HepG2 (cell line): Measurements from ENCODE around the gene TAS2R4. TPM values are rescaled to one million over a fixed set of nuclear protein-coding genes. Genes with fewer than 3 reads are reported as not detected.

Experiments
- JUND ChIP-seq: sonication (generic); formaldehyde crosslinking; IDR thresholded peaks from 2 replicates; pipeline ENCODE4 v1.8.0; 2022; ENCODE audit warnings: mild to moderate bottlenecking, missing genetic modification reagents
- MTA1 ChIP-seq: sonication (generic); formaldehyde crosslinking; IDR thresholded peaks from 2 replicates; pipeline ENCODE4 v1.4.0; 2020; ENCODE audit warnings: missing genetic modification reagents, mild to moderate bottlenecking, borderline replicate concordance
- MZF1 ChIP-seq: sonication (generic); formaldehyde crosslinking; IDR thresholded peaks from 2 replicates; pipeline ENCODE4 v1.8.1; 2023; ENCODE audit warnings: mild to moderate bottlenecking, missing genetic modification reagents, borderline replicate concordance
- NPAS2 ChIP-seq: sonication (generic); formaldehyde crosslinking; IDR thresholded peaks from 2 replicates; pipeline ENCODE4 v1.8.0; 2022; ENCODE audit warnings: mild to moderate bottlenecking, missing genetic modification reagents, borderline replicate concordance
- PCBP2 ChIP-seq: fragments of 200-400 bp; formaldehyde crosslinking; optimal IDR thresholded peaks from 2 replicates; pipeline ENCODE3; 2018; ENCODE audit warnings: low read length, low read depth; ENCODE audit not compliant: poor library complexity, severe bottlenecking
- PHB2 ChIP-seq: fragments of 450-650 bp; IDR thresholded peaks from 2 replicates; pipeline ENCODE4 v1.6.1; 2018; ENCODE audit not compliant: partially characterized antibody
- POLR2G ChIP-seq: fragments of 200-400 bp; formaldehyde crosslinking; IDR thresholded peaks from 2 replicates; pipeline ENCODE4 v1.6.1; 2018; ENCODE audit warnings: mild to moderate bottlenecking, low read depth, low read length, moderate library complexity
- RAD21 ChIP-seq: fragments of 450-650 bp; formaldehyde crosslinking; IDR thresholded peaks from 2 replicates; pipeline ENCODE4 v1.5.0; 2020; ENCODE audit warnings: mild to moderate bottlenecking
- SETDB1 ChIP-seq: sonication (generic); formaldehyde crosslinking; IDR thresholded peaks from 2 replicates; pipeline ENCODE4 v1.5.1; 2020; ENCODE audit warnings: missing genetic modification reagents, mild to moderate bottlenecking, borderline replicate concordance
- ZNF20 ChIP-seq: sonication (generic); formaldehyde crosslinking; IDR thresholded peaks from 2 replicates; pipeline ENCODE4 v1.4.0; 2020; ENCODE audit warnings: mild to moderate bottlenecking, moderate library complexity, missing genetic modification reagents
- ZNF282 ChIP-seq: fragments of 450-650 bp; IDR thresholded peaks from 2 replicates; pipeline ENCODE4 v1.6.1; 2018; ENCODE audit not compliant: partially characterized antibody
- ZNF317 ChIP-seq: sonication (generic); formaldehyde crosslinking; IDR thresholded peaks from 2 replicates; pipeline ENCODE4 v1.5.0; 2020; ENCODE audit warnings: mild to moderate bottlenecking, missing genetic modification reagents
- ZNF333 ChIP-seq: sonication (generic); formaldehyde crosslinking; IDR thresholded peaks from 2 replicates; pipeline ENCODE4 v1.4.0; 2020; ENCODE audit warnings: mild to moderate bottlenecking, missing genetic modification reagents, borderline replicate concordance
- ZNF460 ChIP-seq: sonication (generic); formaldehyde crosslinking; IDR thresholded peaks from 2 replicates; pipeline ENCODE4 v1.5.1; 2020; ENCODE audit warnings: missing genetic modification reagents, mild to moderate bottlenecking, borderline replicate concordance
- ZNF605 ChIP-seq: sonication (generic); formaldehyde crosslinking; IDR thresholded peaks from 2 replicates; pipeline ENCODE4 v1.8.0; 2022; ENCODE audit warnings: mild to moderate bottlenecking, missing genetic modification reagents
- polyA plus RNA-seq, 8 experiments: library from polyadenylated mRNA; depleted of rRNA in 3 of 8; stranded (reverse) in 7 of 8; unstranded in 1 of 8; fragments of >200 nt; fragmentation: Illumina TruSeq in 4 of 8; extraction: Trizol in 4 of 8; gene quantifications; 2 replicates each; pipeline versions ENCODE4 v1.2.1 to v1.2.3, GENCODE V29; 2011 to 2016; ENCODE audit warnings: low read depth in 4 of 8, missing spikeins in 1 of 8, mixed read lengths in 1 of 8; ENCODE audit not compliant: insufficient read depth in 1 of 8
- total RNA-seq, 5 experiments: library from RNA; depleted of rRNA; stranded (reverse); fragments of >200 nt; fragmentation: Illumina TruSeq; extraction: Trizol; gene quantifications; 2 replicates each; pipeline ENCODE4 v1.2.3, GENCODE V29; 2016; ENCODE audit warnings: low read depth in 1 of 5
- TF ChIP-seq, protein P1 (sequence below): IDR thresholded peaks from 2 replicates; pipeline ENCODE4 v1.6.1; 2016; ENCODE audit warnings: low read depth
- TF ChIP-seq, protein P2 (sequence below): IDR thresholded peaks from 2 replicates; pipeline ENCODE4 v1.6.1; 2018; ENCODE audit warnings: missing genetic modification reagents, mild to moderate bottlenecking, missing compliant biosample characterization
- TF ChIP-seq, protein P3 (sequence below): IDR thresholded peaks from 2 replicates; pipeline ENCODE4 v1.6.1; 2016; ENCODE audit warnings: mild to moderate bottlenecking
- TF ChIP-seq, protein P4 (sequence below), 2 experiments: sonication (generic) in 1 of 2; formaldehyde crosslinking in 1 of 2; IDR thresholded peaks; 2 replicates each; pipeline versions ENCODE4 v1.6.1 to v1.9.0; 2014 to 2022; ENCODE audit warnings: antibody characterized with exemption in 1 of 2, borderline replicate concordance in 1 of 2, inconsistent platforms in 1 of 2, low read depth in 1 of 2, missing genetic modification reagents in 1 of 2

Gene TAS2R4
- total and polyA plus RNA-seq, 2 of the 13 experiments (the other 11 are each of a cell fraction or from before 2014, with no cell fraction given): 0.71 to 0.80 TPM

DNA sequence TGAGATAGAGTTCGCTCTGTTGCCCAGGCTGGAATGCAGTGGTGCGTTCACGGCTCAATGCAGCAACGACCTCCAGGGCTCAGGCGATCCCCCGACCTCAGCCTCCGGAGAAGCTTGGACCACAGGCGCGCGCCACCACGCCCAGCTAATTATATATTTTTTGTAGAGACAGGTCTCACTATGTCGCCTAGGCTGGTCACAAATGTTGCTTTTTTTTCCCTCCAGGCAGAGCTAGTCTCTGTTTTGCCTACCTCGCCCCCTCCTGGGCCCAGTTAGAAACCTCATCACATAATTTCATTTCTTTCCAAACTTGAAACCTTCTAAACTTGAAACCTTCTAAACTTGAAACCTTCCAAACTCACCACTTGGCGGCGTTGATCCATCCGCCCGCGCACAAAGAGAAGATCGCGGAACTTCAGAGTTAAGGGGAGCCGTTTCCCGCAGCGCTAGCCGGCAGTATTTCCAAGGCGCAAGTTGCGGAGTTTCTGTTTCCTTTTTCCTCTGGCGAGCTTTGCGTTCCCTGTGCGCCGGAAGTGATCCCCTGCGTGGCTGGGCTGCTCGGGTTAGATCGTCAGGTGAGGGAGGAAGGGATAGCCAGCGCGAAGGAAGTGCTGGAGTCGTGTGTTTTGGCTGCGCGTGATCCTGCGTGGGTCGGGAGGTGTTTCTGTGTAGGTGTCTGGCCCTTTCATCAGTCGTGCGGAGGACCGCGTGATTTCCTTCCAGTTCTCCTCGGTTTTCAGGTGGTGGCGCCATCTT, 38.5 kb upstream of the TAS2R4 start, which contains the start of gene SSBP1 (continued):
- TF ChIP-seq, protein P1, sequence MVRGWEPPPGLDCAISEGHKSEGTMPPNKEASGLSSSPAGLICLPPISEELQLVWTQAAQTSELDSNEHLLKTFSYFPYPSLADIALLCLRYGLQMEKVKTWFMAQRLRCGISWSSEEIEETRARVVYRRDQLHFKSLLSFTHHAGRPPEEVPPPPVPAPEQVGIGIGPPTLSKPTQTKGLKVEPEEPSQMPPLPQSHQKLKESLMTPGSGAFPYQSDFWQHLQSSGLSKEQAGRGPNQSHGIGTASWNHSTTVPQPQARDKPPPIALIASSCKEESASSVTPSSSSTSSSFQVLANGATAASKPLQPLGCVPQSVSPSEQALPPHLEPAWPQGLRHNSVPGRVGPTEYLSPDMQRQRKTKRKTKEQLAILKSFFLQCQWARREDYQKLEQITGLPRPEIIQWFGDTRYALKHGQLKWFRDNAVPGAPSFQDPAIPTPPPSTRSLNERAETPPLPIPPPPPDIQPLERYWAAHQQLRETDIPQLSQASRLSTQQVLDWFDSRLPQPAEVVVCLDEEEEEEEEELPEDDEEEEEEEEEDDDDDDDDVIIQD: peak; percentile 85; the same call in 1 of the 2 replicates
- TF ChIP-seq, protein P2, sequence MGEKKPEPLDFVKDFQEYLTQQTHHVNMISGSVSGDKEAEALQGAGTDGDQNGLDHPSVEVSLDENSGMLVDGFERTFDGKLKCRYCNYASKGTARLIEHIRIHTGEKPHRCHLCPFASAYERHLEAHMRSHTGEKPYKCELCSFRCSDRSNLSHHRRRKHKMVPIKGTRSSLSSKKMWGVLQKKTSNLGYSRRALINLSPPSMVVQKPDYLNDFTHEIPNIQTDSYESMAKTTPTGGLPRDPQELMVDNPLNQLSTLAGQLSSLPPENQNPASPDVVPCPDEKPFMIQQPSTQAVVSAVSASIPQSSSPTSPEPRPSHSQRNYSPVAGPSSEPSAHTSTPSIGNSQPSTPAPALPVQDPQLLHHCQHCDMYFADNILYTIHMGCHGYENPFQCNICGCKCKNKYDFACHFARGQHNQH (CRISPR knock-in tag): peak; percentile 97
- TF ChIP-seq NPAS2 (CRISPR knock-in tag): no peak
- no peak for TF ChIP-seq ZNF333
- TF ChIP-seq ZNF605 (CRISPR knock-in tag): peak; percentile 95
- peak; percentile 62 for TF ChIP-seq PCBP2
- TF ChIP-seq MTA1: peak; percentile 72; the same call in 1 of the 2 replicates
- TF ChIP-seq RAD21 (CRISPR knock-in tag): no peak
- TF ChIP-seq, protein P3, sequence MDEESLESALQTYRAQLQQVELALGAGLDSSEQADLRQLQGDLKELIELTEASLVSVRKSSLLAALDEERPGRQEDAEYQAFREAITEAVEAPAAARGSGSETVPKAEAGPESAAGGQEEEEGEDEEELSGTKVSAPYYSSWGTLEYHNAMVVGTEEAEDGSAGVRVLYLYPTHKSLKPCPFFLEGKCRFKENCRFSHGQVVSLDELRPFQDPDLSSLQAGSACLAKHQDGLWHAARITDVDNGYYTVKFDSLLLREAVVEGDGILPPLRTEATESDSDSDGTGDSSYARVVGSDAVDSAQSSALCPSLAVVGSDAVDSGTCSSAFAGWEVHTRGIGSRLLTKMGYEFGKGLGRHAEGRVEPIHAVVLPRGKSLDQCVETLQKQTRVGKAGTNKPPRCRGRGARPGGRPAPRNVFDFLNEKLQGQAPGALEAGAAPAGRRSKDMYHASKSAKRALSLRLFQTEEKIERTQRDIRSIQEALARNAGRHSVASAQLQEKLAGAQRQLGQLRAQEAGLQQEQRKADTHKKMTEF (CRISPR knock-in tag): peak; percentile 98
- TF ChIP-seq PHB2: no peak
- no peak for TF ChIP-seq ZNF20
- peak; percentile 96 for TF ChIP-seq POLR2G
- TF ChIP-seq ZNF282: no peak
- TF ChIP-seq MZF1 (CRISPR knock-in tag): 0 out of 2 replicates have a peak, but pooled peaks have one; percentile 40
- TF ChIP-seq, protein P4, sequence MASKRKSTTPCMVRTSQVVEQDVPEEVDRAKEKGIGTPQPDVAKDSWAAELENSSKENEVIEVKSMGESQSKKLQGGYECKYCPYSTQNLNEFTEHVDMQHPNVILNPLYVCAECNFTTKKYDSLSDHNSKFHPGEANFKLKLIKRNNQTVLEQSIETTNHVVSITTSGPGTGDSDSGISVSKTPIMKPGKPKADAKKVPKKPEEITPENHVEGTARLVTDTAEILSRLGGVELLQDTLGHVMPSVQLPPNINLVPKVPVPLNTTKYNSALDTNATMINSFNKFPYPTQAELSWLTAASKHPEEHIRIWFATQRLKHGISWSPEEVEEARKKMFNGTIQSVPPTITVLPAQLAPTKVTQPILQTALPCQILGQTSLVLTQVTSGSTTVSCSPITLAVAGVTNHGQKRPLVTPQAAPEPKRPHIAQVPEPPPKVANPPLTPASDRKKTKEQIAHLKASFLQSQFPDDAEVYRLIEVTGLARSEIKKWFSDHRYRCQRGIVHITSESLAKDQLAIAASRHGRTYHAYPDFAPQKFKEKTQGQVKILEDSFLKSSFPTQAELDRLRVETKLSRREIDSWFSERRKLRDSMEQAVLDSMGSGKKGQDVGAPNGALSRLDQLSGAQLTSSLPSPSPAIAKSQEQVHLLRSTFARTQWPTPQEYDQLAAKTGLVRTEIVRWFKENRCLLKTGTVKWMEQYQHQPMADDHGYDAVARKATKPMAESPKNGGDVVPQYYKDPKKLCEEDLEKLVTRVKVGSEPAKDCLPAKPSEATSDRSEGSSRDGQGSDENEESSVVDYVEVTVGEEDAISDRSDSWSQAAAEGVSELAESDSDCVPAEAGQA (IDR thresholded peaks at IDR 0.05; ENCODE audit: low read depth): peak; percentile 86
- TF ChIP-seq, protein P4 (CRISPR knock-in tag; IDR thresholded peaks at IDR 0.05; ENCODE audit: borderline replicate concordance): peak; percentile 28; the same call in 1 of the 2 replicates
- TF ChIP-seq ZNF317 (CRISPR knock-in tag): peak; percentile 86
- TF ChIP-seq JUND (CRISPR knock-in tag): 0 out of 2 replicates have a peak, but pooled peaks have one; percentile 37
- no peak for TF ChIP-seq SETDB1 (CRISPR knock-in tag)
- peak; percentile 94 for TF ChIP-seq ZNF460 (CRISPR knock-in tag)
